ENCODE results near the gene ATF6B. TPM values are rescaled to one million over a fixed set of nuclear protein-coding genes. Genes with fewer than 3 reads are reported as not detected.
"Not testable (repeated sequence)": the region's sequence is repeated elsewhere in the genome, so short reads cannot be mapped to it uniquely, and the experiment has no call there.

Gene ATF6B
- total RNA-seq, 1 donor from 2014 or later = 42.5 TPM

DNA sequence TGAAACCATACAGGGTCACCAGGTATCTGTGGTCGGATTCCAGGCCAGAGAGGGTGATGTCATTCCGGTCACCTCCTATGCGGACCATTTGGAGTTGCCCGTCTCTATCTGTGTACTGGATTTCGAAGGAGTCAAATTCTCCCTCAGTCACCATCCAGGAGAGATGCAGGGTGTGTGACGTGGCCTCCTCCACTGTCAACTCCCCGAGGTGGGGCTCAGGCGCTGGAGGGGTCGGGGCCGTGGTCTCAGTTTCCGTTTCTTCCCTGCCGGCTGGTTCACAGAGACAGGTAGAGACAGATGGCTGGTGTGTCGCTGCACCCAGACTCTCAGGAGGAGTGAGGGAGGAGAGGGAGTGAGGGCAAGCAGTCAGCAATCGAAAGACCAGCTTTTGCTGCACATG is 59.2 kb downstream of the ATF6B start:
- no peak overlapping the region for H3K4me3 ChIP-seq (ENCODE audit: low read depth, low read length)
- H3K36me3 ChIP-seq (ENCODE audit: control insufficient read depth, insufficient read depth, low read length) = no peaks in the 10 kb centered on the region
- peaks cover 31% of the 10 kb centered on the region for H3K27me3 ChIP-seq (ENCODE audit: control insufficient read depth, insufficient read depth, low read length)
- no peak for DNase-seq (ENCODE audit: low read depth)
- TF ChIP-seq, protein P1, sequence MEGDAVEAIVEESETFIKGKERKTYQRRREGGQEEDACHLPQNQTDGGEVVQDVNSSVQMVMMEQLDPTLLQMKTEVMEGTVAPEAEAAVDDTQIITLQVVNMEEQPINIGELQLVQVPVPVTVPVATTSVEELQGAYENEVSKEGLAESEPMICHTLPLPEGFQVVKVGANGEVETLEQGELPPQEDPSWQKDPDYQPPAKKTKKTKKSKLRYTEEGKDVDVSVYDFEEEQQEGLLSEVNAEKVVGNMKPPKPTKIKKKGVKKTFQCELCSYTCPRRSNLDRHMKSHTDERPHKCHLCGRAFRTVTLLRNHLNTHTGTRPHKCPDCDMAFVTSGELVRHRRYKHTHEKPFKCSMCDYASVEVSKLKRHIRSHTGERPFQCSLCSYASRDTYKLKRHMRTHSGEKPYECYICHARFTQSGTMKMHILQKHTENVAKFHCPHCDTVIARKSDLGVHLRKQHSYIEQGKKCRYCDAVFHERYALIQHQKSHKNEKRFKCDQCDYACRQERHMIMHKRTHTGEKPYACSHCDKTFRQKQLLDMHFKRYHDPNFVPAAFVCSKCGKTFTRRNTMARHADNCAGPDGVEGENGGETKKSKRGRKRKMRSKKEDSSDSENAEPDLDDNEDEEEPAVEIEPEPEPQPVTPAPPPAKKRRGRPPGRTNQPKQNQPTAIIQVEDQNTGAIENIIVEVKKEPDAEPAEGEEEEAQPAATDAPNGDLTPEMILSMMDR (IDR thresholded peaks at IDR 0.05; ENCODE audit: insufficient read depth, low read length, poor library complexity, severe bottlenecking) = no peak

DNA sequence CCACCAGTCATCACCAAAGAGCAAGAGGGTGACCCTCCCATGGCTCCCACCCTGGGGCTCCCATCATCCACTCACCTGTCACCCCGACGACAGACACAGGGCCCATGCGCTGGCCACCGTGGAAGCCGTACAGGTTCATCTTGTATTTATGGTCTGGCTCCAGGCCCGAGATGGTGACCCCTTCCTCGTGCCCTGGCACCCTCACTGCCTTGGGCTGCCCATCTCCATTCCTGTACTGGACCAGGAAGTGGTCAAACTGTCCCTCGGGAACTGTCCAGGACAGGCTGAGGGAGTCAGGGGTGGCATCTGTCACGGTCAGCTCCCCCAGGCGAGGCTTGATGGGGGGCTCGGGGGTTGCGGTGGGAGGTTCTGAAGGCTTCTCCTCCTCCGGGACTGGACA is 59.7 kb downstream of the ATF6B start:
- H3K36me3 ChIP-seq (ENCODE audit: control insufficient read depth, insufficient read depth, low read length); H3K4me3 ChIP-seq (ENCODE audit: low read depth, low read length); DNase-seq (ENCODE audit: low read depth): not testable (repeated sequence)
- H3K27me3 ChIP-seq (ENCODE audit: control insufficient read depth, insufficient read depth, low read length) = peaks cover 31% of the 10 kb centered on the region

DNA sequence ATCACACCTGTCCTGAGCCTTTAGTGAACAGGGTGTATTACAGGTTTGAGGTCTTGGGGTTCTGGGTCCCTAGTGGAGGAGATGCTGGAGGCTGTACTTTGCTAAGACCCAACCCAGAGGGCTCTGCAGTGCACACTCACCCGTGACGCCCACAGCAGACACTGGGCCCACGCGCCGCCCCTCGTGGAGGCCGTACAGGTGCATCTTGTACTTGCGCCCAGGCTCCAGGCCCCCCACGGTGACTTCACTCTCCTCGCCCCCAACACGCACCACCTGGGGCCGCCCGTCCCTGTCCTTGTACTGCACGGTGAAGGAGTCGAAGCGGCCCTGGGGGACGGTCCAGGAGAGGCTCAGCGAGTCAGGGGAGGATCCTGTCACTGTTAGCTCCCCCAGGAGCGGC is 60.5 kb downstream of the ATF6B start:
- H3K36me3 ChIP-seq (ENCODE audit: control insufficient read depth, insufficient read depth, low read length); H3K4me3 ChIP-seq (ENCODE audit: low read depth, low read length); DNase-seq (ENCODE audit: low read depth): not testable (repeated sequence)
- peaks cover 28% of the 10 kb centered on the region for H3K27me3 ChIP-seq (ENCODE audit: control insufficient read depth, insufficient read depth, low read length)

Other genes starting within 250 kb of the ATF6B start
- 17.7 and 26.1 TPM in 2 replicates for gene SLC44A4, start 249.2 kb downstream of the ATF6B start, total RNA-seq
- gene EHMT2, start 230.5 kb downstream of the ATF6B start, total RNA-seq = 55.7 and 59.3 TPM in 2 replicates
- gene ZBTB12, start 226.2 kb downstream of the ATF6B start, total RNA-seq = 3.0 and 4.9 TPM in 2 replicates
- gene C2, start 200.5 kb downstream of the ATF6B start, total RNA-seq = 0.07 and 0.63 TPM in 2 replicates
- 1.9 and 13.8 TPM in 2 replicates for gene CFB, start 182.2 kb downstream of the ATF6B start, total RNA-seq
- 123 and 140 TPM in 2 replicates for gene NELFE, start 169.3 kb downstream of the ATF6B start, total RNA-seq
- 43.3 and 49.1 TPM in 2 replicates for gene SKIC2, start 169.1 kb downstream of the ATF6B start, total RNA-seq
- 28.1 and 30.6 TPM in 2 replicates for gene DXO, start 156.1 kb downstream of the ATF6B start, total RNA-seq
- 1.8 and 3.2 TPM in 2 replicates for gene C4A, start 146.2 kb downstream of the ATF6B start, total RNA-seq
- 2.3 and 4.4 TPM in 2 replicates for gene C4B, start 113.5 kb downstream of the ATF6B start, total RNA-seq
- 1.1 TPM in 1 of 2 replicates, not detected in the other for gene CYP21A2, start 89.8 kb downstream of the ATF6B start, total RNA-seq
- gene TNXB, start 18.9 kb downstream of the ATF6B start, total RNA-seq = 0.34 and 0.38 TPM in 2 replicates
- 4.6 and 5.3 TPM in 2 replicates for gene FKBPL, start 2.0 kb upstream of the ATF6B start, total RNA-seq
- 0.27 TPM in 1 of 2 replicates, not detected in the other for gene PRRT1, start 23.7 kb upstream of the ATF6B start, total RNA-seq
- 12.9 and 20.5 TPM in 2 replicates for gene PPT2, start 25.9 kb upstream of the ATF6B start, total RNA-seq
- gene EGFL8, start 36.3 kb upstream of the ATF6B start, total RNA-seq = 2.6 and 5.1 TPM in 2 replicates
- 57.2 and 62.3 TPM in 2 replicates for gene AGPAT1, start 47.8 kb upstream of the ATF6B start, total RNA-seq
- gene RNF5, start 50.2 kb upstream of the ATF6B start, total RNA-seq = 76.8 and 90.1 TPM in 2 replicates
- gene AGER, start 56.0 kb upstream of the ATF6B start, total RNA-seq = 0.25 and 2.7 TPM in 2 replicates
- 37.5 and 40.7 TPM in 2 replicates for gene PBX2, start 62.0 kb upstream of the ATF6B start, total RNA-seq
- gene GPSM3, start 64.4 kb upstream of the ATF6B start, total RNA-seq = 20.8 and 25.6 TPM in 2 replicates
- gene NOTCH4, start 95.8 kb upstream of the ATF6B start, total RNA-seq = 2.4 and 2.9 TPM in 2 replicates
- not detected in 2 replicates for gene TSBP1, start 243.7 kb upstream of the ATF6B start, total RNA-seq

Measured in kidney epithelial cell (primary cell).